Stomach smooth muscle (tissue), 2 donors: ENCODE measurements around the gene TNS1.

Source experiments
- H3K27ac ChIP-seq: one replicate; pipeline ENCODE4 v1.7.0; 2013; ENCODE audit warnings: mild to moderate bottlenecking, low read length, inconsistent platforms
- H3K27me3 ChIP-seq, 2 donors: one replicate each; pipeline ENCODE4 v1.7.0; 2013; ENCODE audit warnings: low read length in 2 of 2; ENCODE audit not compliant: insufficient read depth in 2 of 2, control insufficient read depth in 1 of 2
- H3K36me3 ChIP-seq, 2 donors: one replicate each; pipeline ENCODE4 v1.7.0; 2013; ENCODE audit warnings: low read length in 2 of 2; ENCODE audit not compliant: control insufficient read depth in 2 of 2, insufficient read depth in 2 of 2
- H3K4me1 ChIP-seq: one replicate; pipeline ENCODE4 v1.7.0; 2013; ENCODE audit warnings: low read length; ENCODE audit not compliant: control insufficient read depth, insufficient read depth
- H3K4me3 ChIP-seq, 2 donors: one replicate each; pipeline ENCODE4 v1.7.0; 2013; ENCODE audit warnings: low read length in 2 of 2
- H3K9ac ChIP-seq, 2 donors: one replicate each; pipeline ENCODE4 v1.7.0; 2013; ENCODE audit warnings: low read length in 2 of 2, mild to moderate bottlenecking in 1 of 2
- H3K9me3 ChIP-seq, 2 donors: one replicate each; pipeline ENCODE4 v1.7.0; 2013; ENCODE audit warnings: low read length in 2 of 2; ENCODE audit not compliant: control insufficient read depth in 2 of 2
- donor health status: healthy.
- donor health status: Pancreatic carcinoma.

Gene TNS1

GRCh38 chr2:217954971-217955740 is 47.6 kb downstream of the TNS1 start:
- peak overlapping the region; percentile 88 for H3K27ac ChIP-seq
- H3K4me1 ChIP-seq, result peaks cover 76% of the 10 kb centered on the region

GRCh38 chr2:217954469-217954868 is 48.3 kb downstream of the TNS1 start:
- Histone ChIP-seq H3K27ac (peak overlapping the region; percentile 88), H3K27me3 (no peaks in the 10 kb centered on the region)

More at GRCh38 chr2:217954971-217955740, 47.6 kb downstream of the TNS1 start:
- no peaks in the 10 kb centered on the region for H3K27me3 ChIP-seq
- no peak overlapping the region for H3K4me3 ChIP-seq
- peak overlapping the region in 1 of 2 donors; percentile 65 for H3K9ac ChIP-seq
- H3K36me3 ChIP-seq, result no peaks in the 10 kb centered on the region
- no peaks in the 10 kb centered on the region for H3K9me3 ChIP-seq

GRCh38 chr2:217954051-217954450 is 48.7 kb downstream of the TNS1 start:
- no peak overlapping the region for H3K4me3 ChIP-seq
- H3K9me3 ChIP-seq, result no peaks in the 10 kb centered on the region
- no peaks in the 10 kb centered on the region for H3K36me3 ChIP-seq
- H3K9ac ChIP-seq, result peak overlapping the region in 1 of 2 donors; percentile 74
- peak overlapping the region; percentile 88 for H3K27ac ChIP-seq
- H3K4me1 ChIP-seq, result peaks cover 78% of the 10 kb centered on the region
- no peaks in the 10 kb centered on the region for H3K27me3 ChIP-seq

More at GRCh38 chr2:217954469-217954868, 48.3 kb downstream of the TNS1 start:
- H3K4me3 ChIP-seq, result no peak overlapping the region
- peak overlapping the region in 1 of 2 donors; percentile 65 for H3K9ac ChIP-seq
- H3K9me3 ChIP-seq, result no peaks in the 10 kb centered on the region
- no peaks in the 10 kb centered on the region for H3K36me3 ChIP-seq
- peaks cover 75% of the 10 kb centered on the region for H3K4me1 ChIP-seq

- peak overlapping the region; percentile 88 for H3K27ac ChIP-seq
- H3K4me1 ChIP-seq, result peaks cover 83% of the 10 kb centered on the region
- H3K4me3 ChIP-seq, result peak overlapping the region in 1 of 2 donors; percentile 29
- H3K9ac ChIP-seq, result peak overlapping the region; percentile 36 to 74
- no peaks in the 10 kb centered on the region for H3K9me3 ChIP-seq
- no peaks in the 10 kb centered on the region for H3K36me3 ChIP-seq
- no peaks in the 10 kb centered on the region for H3K27me3 ChIP-seq
Observed at GRCh38 chr2:217953531-217953932, 49.3 kb downstream of the TNS1 start.

- peak overlapping the region in 1 of 2 donors; percentile 21 for H3K4me3 ChIP-seq
- peak overlapping the region in 1 of 2 donors; percentile 74 for H3K9ac ChIP-seq
- no peaks in the 10 kb centered on the region for H3K9me3 ChIP-seq
- peaks cover 86% of the 10 kb centered on the region for H3K4me1 ChIP-seq
- peak overlapping the region; percentile 88 for H3K27ac ChIP-seq
- H3K27me3 ChIP-seq, result no peaks in the 10 kb centered on the region
- no peaks in the 10 kb centered on the region for H3K36me3 ChIP-seq
Observed at GRCh38 chr2:217953011-217953481, 49.7 kb downstream of the TNS1 start.

GRCh38 chr2:217952409-217952808 is 50.4 kb downstream of the TNS1 start:
- H3K4me3 ChIP-seq, result peak overlapping the region; percentile 21 to 35

GRCh38 chr2:217951521-217952247 is 51.1 kb downstream of the TNS1 start:
- H3K36me3 ChIP-seq, result no peaks in the 10 kb centered on the region
- peaks cover 89% of the 10 kb centered on the region for H3K4me1 ChIP-seq
- peak overlapping the region in 1 of 2 donors; percentile 74 for H3K9ac ChIP-seq
- H3K9me3 ChIP-seq, result no peaks in the 10 kb centered on the region
- no peak overlapping the region for H3K4me3 ChIP-seq
- peak overlapping the region; percentile 88 for H3K27ac ChIP-seq
- H3K27me3 ChIP-seq, result no peaks in the 10 kb centered on the region

More at GRCh38 chr2:217952409-217952808, 50.4 kb downstream of the TNS1 start:
- peaks cover 90% of the 10 kb centered on the region for H3K4me1 ChIP-seq
- no peaks in the 10 kb centered on the region for H3K27me3 ChIP-seq
- H3K9ac ChIP-seq, result peak overlapping the region in 1 of 2 donors; percentile 74
- H3K27ac ChIP-seq, result peak overlapping the region; percentile 88
- no peaks in the 10 kb centered on the region for H3K36me3 ChIP-seq
- no peaks in the 10 kb centered on the region for H3K9me3 ChIP-seq

GRCh38 chr2:217951091-217951490 is 51.7 kb downstream of the TNS1 start:
- H3K27ac ChIP-seq, result peak overlapping the region; percentile 88
- peaks cover 86% of the 10 kb centered on the region for H3K4me1 ChIP-seq
- no peaks in the 10 kb centered on the region for H3K36me3 ChIP-seq
- H3K4me3 ChIP-seq, result no peak overlapping the region
- no peaks in the 10 kb centered on the region for H3K27me3 ChIP-seq
- no peaks in the 10 kb centered on the region for H3K9me3 ChIP-seq
- H3K9ac ChIP-seq, result peak overlapping the region; percentile 42 to 74

- peaks cover 88% of the 10 kb centered on the region for H3K4me1 ChIP-seq
- H3K9ac ChIP-seq, result peak overlapping the region in 1 of 2 donors; percentile 12
- H3K36me3 ChIP-seq, result no peaks in the 10 kb centered on the region
- H3K4me3 ChIP-seq, result peak overlapping the region in 1 of 2 donors; percentile 22
- no peaks in the 10 kb centered on the region for H3K9me3 ChIP-seq
- H3K27ac ChIP-seq, result peak overlapping the region; percentile 88
- no peaks in the 10 kb centered on the region for H3K27me3 ChIP-seq
Observed at GRCh38 chr2:217950401-217950871, 52.4 kb downstream of the TNS1 start.

GRCh38 chr2:217949447-217949846 is 53.3 kb downstream of the TNS1 start:
- Histone ChIP-seq H3K4me1 (peaks cover 87% of the 10 kb centered on the region), H3K27ac (peak overlapping the region; percentile 46), H3K36me3 (no peaks in the 10 kb centered on the region)

More at GRCh38 chr2:217949447-217949846, 53.3 kb downstream of the TNS1 start:
- H3K9me3 ChIP-seq, result no peaks in the 10 kb centered on the region
- no peak overlapping the region for H3K9ac ChIP-seq
- no peaks in the 10 kb centered on the region for H3K27me3 ChIP-seq
- H3K4me3 ChIP-seq, result no peak overlapping the region
